Measurements from ENCODE around the gene DPP4.

The DPP4 gene

DNA sequence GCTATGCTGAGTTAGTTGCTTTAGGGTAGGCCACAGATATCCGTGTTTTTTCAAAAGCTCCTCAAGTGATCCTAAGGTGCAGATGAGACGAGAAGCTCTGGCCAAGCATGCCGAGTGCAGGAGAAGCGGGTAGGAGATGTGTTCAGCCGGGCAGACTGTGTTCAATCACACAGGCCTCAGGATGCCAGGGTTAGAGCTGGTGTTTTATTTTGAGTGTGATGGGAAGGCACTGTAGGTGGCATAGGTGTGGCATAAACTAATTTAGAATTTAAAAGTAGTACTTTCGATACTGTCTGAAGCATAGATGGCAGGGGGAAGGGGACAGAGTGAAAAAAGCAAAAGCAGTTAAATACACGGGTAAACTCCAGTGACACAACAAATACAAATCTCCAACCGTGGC lies 30.9 kb downstream of the DPP4 start:
- H3K4me3 ChIP-seq (ENCODE audit: low read length), result no peak overlapping the region
- H3K9ac ChIP-seq (ENCODE audit: low read length), result no peak overlapping the region
- H3K4me1 ChIP-seq (ENCODE audit: control insufficient read depth, insufficient read depth, low read length), result no peaks in the 10 kb centered on the region
- no peak overlapping the region for H3K27ac ChIP-seq (ENCODE audit: low read depth, low read length)
- H3K27me3 ChIP-seq (ENCODE audit: control insufficient read depth, insufficient read depth, low read length), result no peaks in the 10 kb centered on the region
- peaks cover 2% of the 10 kb centered on the region for H3K36me3 ChIP-seq (ENCODE audit: control insufficient read depth, insufficient read depth, low read length)

DNA sequence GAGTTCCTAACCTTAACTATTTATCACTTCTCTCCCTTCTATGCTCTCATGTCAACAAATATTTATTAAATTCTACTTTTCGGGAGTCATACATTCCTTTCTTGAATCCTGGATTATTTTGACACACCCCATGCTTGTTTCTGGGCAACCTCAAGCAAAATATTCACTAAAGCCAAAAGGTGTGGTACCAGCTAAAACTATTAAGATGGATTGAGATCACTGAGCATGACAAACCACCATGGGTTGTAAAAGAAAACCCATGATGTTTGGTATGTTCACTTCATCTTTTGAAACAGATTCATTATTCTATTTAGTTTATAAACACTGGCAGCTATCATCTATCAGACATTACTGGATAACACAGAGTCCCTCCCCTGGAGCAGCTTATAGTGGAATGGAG lies 32.5 kb downstream of the DPP4 start:
- Histone ChIP-seq H3K4me1 (ENCODE audit: control insufficient read depth, insufficient read depth, low read length) (no peaks in the 10 kb centered on the region), H3K4me3 (ENCODE audit: low read length) (no peak overlapping the region), H3K9ac (ENCODE audit: low read length) (no peak overlapping the region), H3K27ac (ENCODE audit: low read depth, low read length) (no peak overlapping the region), H3K27me3 (ENCODE audit: control insufficient read depth, insufficient read depth, low read length) (no peaks in the 10 kb centered on the region), H3K36me3 (ENCODE audit: control insufficient read depth, insufficient read depth, low read length) (peaks cover 2% of the 10 kb centered on the region)

DNA sequence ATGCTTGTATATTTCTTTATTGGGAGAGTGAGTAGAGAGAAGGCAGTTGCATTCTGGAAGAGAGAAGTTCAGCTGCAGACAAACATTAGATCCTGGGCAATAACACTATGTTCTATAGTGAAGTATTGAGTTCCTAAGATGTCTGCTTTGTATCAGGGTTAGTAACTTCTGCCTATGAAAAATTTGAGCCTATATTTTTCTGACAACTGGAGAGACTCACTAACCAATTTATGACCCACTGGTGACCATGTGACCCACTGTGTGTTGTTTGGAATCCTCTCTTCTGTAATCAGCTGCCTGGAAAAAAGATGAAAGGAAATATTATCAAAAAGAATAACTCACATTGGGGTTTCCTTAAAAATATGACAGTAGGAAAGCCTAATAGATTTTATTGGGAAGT lies 35.3 kb downstream of the DPP4 start:
- H3K4me1 ChIP-seq (ENCODE audit: control insufficient read depth, insufficient read depth, low read length), result no peaks in the 10 kb centered on the region
- no peak overlapping the region for H3K9ac ChIP-seq (ENCODE audit: low read length)
- no peak overlapping the region for H3K27ac ChIP-seq (ENCODE audit: low read depth, low read length)
- H3K27me3 ChIP-seq (ENCODE audit: control insufficient read depth, insufficient read depth, low read length), result no peaks in the 10 kb centered on the region
- no peak overlapping the region for H3K4me3 ChIP-seq (ENCODE audit: low read length)
- H3K36me3 ChIP-seq (ENCODE audit: control insufficient read depth, insufficient read depth, low read length), result peaks cover 2% of the 10 kb centered on the region

DNA sequence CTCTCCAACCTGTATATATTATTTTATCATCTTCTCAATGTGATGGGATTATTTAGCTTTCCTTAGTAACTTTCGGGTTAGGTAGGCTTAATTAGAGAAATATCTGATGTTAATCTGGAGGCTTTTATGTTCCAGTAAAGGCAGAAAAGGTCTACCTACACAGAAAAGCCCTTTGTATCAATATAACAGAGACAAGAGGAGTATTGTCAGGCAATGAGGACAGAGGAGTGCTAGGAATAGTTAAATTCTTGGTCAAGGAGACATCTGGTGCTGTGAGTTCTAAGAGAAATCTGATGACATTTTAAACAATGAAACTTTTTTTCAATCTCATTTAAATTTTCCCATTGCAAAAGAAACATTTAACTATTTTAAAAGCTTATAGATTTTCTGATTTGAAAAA lies 36.1 kb downstream of the DPP4 start:
- Histone ChIP-seq H3K4me3 (ENCODE audit: low read length) (no peak overlapping the region), H3K27ac (ENCODE audit: low read depth, low read length) (no peak overlapping the region), H3K4me1 (ENCODE audit: control insufficient read depth, insufficient read depth, low read length) (no peaks in the 10 kb centered on the region), H3K9ac (ENCODE audit: low read length) (no peak overlapping the region), H3K36me3 (ENCODE audit: control insufficient read depth, insufficient read depth, low read length) (no peaks in the 10 kb centered on the region), H3K27me3 (ENCODE audit: control insufficient read depth, insufficient read depth, low read length) (no peaks in the 10 kb centered on the region)

DNA sequence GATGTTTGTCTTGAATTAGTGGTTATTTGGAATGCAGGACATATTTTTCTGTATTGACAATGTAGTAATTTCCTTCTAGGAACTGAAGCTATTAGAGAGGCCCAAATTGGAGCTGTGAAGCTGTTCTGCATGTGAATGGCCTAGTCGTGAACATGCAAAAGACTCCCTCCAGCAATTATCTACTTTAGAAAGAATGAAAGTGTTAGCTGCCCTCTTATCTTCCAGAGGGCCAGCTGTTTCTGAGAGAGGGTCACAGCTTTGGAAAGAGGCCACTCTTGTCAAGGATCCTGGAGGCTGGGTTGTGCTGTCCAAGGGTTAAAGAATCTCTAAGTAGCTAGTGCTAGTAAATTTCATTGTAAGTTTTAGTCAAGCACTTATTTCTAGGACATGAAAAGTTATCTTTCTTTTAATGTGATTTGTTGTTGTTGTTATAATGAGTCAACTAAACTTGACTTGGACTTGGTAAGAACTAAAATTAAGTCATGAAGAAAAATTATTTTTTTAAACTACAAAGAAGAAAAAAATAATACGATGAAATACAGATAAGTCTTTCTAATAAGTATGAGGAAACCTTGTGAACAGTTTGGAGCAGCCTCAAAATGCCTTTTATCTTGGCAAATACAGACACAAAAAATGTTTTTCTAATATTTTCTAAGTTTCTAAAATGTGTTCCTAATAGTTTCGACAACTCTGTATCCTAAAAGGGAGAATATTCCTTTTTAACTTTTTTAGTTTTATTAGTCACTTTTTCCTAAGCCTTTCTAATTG lies 36.8 kb downstream of the DPP4 start:
- Histone ChIP-seq H3K36me3 (ENCODE audit: control insufficient read depth, insufficient read depth, low read length) (no peaks in the 10 kb centered on the region), H3K4me3 (ENCODE audit: low read length) (no peak overlapping the region), H3K27ac (ENCODE audit: low read depth, low read length) (no peak overlapping the region), H3K27me3 (ENCODE audit: control insufficient read depth, insufficient read depth, low read length) (no peaks in the 10 kb centered on the region), H3K9ac (ENCODE audit: low read length) (no peak overlapping the region), H3K4me1 (ENCODE audit: control insufficient read depth, insufficient read depth, low read length) (no peaks in the 10 kb centered on the region)

DNA sequence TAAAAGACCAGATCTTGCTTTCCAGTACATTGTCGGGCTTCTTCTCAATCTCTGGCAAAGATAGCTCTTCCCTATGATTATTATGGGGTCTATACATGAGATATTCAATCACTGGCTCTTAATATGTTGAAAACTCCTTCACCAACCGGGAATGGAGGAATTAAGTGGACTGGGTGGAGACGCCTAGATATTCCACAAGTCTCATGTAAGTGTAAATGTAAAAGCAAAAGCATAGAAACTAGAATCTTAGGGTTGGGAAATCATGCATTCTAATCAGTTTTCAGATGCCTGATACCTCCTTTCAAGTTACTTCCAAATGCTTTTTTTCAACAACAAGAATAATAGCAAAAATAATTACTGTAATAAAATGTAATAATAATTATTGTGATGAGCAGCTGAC lies 38.0 kb downstream of the DPP4 start:
- no peaks in the 10 kb centered on the region for H3K36me3 ChIP-seq (ENCODE audit: control insufficient read depth, insufficient read depth, low read length)
- no peaks in the 10 kb centered on the region for H3K4me1 ChIP-seq (ENCODE audit: control insufficient read depth, insufficient read depth, low read length)
- H3K4me3 ChIP-seq (ENCODE audit: low read length), result no peak overlapping the region
- H3K27me3 ChIP-seq (ENCODE audit: control insufficient read depth, insufficient read depth, low read length), result no peaks in the 10 kb centered on the region
- H3K27ac ChIP-seq (ENCODE audit: low read depth, low read length), result no peak overlapping the region
- no peak overlapping the region for H3K9ac ChIP-seq (ENCODE audit: low read length)

DNA sequence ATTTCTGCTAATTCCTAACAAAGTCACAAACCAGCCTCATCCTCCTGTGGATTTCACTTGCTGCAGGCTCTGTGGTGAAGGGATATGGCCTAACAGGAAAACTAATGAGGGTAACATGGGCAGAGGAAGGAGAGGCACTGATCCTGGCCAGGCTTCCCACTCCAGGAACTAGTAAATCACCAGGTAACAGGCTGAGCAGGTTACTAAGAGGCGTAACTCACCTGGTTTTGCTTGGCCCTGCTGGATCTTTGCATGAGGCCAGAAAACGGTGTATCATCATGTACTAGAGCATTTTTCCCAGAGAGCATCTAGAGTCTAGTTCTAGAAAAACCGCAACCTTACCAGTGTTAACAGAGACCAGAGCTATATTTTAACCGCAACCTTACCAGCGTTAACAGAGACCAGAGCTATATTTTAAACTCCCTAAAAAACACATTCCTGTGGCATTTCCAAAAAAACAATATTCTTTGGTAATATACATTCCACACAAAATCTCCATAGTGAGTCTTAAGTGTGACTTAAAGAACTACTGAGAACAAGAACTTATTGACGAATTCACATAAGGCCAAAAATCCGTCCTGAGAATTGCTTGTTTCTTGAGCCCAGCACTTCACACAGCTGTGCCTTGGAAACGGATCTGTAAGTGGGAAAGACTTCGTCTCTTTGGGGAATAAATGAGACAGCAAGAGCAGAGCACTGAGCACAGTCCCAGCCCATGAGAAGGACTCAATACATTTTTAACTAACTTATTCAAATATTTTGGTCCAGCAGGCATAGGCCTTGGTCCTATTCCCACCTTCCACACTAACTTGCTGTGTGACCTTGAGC lies 43.4 kb downstream of the DPP4 start:
- Histone ChIP-seq H3K27me3 (ENCODE audit: control insufficient read depth, insufficient read depth, low read length) (no peaks in the 10 kb centered on the region), H3K27ac (ENCODE audit: low read depth, low read length) (no peak overlapping the region), H3K36me3 (ENCODE audit: control insufficient read depth, insufficient read depth, low read length) (no peaks in the 10 kb centered on the region), H3K9ac (ENCODE audit: low read length) (no peak overlapping the region), H3K4me1 (ENCODE audit: control insufficient read depth, insufficient read depth, low read length) (peaks cover 10% of the 10 kb centered on the region), H3K4me3 (ENCODE audit: low read length) (no peak overlapping the region)

DNA sequence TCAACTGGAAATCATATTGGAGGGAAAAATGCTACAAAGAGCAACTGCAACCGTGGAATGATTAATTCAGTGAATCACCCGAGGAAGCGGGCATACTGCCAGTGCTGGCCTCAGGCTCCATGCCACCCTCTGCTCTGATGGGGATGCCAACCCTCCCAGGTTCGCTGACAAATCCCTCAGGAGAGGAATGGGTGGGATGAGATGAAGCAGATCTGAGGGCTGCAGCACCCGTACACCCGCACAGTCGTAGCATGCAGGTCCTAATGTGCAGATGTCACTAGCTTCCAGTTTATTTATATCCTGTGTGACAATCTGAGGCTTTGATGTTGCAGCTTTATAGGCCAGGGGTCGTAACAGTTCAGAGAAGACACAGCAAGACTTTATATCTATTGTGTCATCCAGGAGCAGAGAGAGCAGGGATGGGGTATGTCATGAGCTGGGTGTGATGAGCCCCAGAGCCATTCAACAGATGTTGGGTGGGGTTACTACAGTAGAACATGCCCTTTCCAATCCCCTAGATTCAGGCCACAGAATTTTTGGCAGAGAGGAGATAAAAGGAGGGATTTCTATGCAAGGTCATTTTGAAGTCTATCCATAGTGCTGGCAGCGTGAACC lies 44.6 kb downstream of the DPP4 start:
- Histone ChIP-seq H3K27ac (ENCODE audit: low read depth, low read length) (no peak overlapping the region), H3K9ac (ENCODE audit: low read length) (no peak overlapping the region)

DNA sequence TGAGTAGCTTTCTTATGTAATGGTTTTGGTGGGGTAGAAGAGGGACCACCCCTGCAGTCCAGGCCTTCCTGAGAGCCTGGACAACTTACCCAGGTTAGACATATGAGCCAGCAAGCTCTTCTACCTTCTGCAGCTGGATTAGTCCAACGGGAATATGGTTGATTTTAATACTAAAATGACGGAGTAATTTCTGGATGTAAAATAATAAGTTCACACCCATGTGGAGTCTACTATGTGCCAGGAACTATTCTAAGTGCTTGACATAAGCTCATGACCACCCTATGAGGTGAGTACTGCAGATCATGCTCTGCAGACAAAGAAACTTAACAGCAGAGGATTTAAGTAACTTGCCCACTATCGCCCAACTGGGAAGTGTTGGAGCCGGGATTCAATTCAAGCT lies 45.5 kb downstream of the DPP4 start:
- no peaks in the 10 kb centered on the region for H3K27me3 ChIP-seq (ENCODE audit: control insufficient read depth, insufficient read depth, low read length)
- H3K9ac ChIP-seq (ENCODE audit: low read length), result no peak overlapping the region
- H3K36me3 ChIP-seq (ENCODE audit: control insufficient read depth, insufficient read depth, low read length), result no peaks in the 10 kb centered on the region
- no peak overlapping the region for H3K4me3 ChIP-seq (ENCODE audit: low read length)
- peaks cover 10% of the 10 kb centered on the region for H3K4me1 ChIP-seq (ENCODE audit: control insufficient read depth, insufficient read depth, low read length)
- no peak overlapping the region for H3K27ac ChIP-seq (ENCODE audit: low read depth, low read length)

More for the DNA sequence above, 44.6 kb downstream of the DPP4 start:
- Histone ChIP-seq H3K4me1 (ENCODE audit: control insufficient read depth, insufficient read depth, low read length) (peaks cover 10% of the 10 kb centered on the region), H3K27me3 (ENCODE audit: control insufficient read depth, insufficient read depth, low read length) (no peaks in the 10 kb centered on the region), H3K36me3 (ENCODE audit: control insufficient read depth, insufficient read depth, low read length) (no peaks in the 10 kb centered on the region), H3K4me3 (ENCODE audit: low read length) (no peak overlapping the region)

DNA sequence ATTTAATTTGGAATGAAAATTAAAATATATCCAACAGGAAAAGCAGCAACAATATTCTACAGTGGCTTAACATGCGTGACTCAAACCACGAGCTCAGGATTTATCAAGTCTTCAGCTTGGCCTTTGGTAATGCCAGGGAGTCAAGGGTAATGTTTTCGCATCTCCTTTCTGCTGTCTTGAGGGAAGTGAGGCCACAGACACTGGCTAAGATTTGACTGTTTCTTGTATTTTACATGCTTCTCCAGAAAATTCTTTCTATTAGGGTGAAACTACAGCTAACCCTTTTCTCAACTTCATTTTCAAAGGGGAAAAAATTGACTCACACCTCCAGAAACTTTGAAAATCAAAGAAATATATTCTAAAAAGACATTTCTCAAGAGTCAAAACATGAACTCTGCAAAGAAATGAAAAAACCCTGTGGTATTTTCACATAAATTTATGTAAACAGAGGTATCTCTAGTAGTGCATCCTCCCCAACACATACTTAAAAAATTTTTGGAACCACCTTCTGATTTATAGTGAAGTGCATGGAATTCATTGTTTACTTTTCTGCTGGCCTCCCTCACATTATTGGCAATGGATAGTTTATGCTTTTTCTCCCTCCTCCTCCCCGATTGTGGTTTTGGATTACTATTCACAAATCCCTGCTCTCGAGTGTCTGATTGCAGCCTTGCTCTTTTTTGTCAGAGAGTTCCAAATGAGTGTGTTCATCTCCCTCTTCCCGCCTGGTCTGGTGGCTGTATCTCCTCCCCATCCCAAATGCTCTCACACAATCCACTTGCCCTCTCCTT lies 48.7 kb downstream of the DPP4 start:
- H3K27me3 ChIP-seq (ENCODE audit: control insufficient read depth, insufficient read depth, low read length), result no peaks in the 10 kb centered on the region
- H3K36me3 ChIP-seq (ENCODE audit: control insufficient read depth, insufficient read depth, low read length), result no peaks in the 10 kb centered on the region
- H3K4me1 ChIP-seq (ENCODE audit: control insufficient read depth, insufficient read depth, low read length), result peaks cover 10% of the 10 kb centered on the region
- H3K9ac ChIP-seq (ENCODE audit: low read length), result no peak overlapping the region
- no peak overlapping the region for H3K4me3 ChIP-seq (ENCODE audit: low read length)
- no peak overlapping the region for H3K27ac ChIP-seq (ENCODE audit: low read depth, low read length)

DNA sequence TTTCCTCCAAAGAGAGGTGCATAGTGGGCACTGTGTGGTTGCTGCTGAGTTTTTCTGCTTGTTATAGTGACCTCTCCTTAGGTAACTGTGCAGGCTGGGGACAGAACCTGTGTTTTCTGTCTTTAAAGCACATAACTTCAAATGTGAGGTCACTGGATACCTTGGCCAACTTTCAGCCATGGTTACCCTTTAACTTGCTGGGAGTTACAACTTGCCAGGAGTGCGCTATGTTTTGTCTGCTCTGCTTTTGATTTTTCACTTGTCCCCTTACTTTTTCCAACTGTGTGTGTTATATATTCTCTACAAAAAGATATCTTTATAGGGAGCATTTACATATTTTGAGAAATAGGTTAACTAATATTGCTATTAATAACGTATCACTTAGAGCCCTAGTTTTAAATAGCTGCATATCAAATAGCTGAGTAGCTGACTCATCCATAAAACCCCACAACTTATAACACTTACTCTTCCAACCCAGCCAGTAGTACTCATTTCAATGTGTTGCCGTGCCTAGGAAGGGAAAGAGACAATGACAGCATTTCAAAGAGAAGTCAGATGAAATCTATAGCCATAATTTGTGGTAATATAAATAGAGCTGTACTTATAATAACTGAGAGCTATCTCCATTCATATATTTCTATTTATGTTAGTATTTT lies 51.6 kb downstream of the DPP4 start:
- H3K9ac ChIP-seq (ENCODE audit: low read length), result no peak overlapping the region
- H3K36me3 ChIP-seq (ENCODE audit: control insufficient read depth, insufficient read depth, low read length), result no peaks in the 10 kb centered on the region
- peaks cover 3% of the 10 kb centered on the region for H3K4me1 ChIP-seq (ENCODE audit: control insufficient read depth, insufficient read depth, low read length)
- no peaks in the 10 kb centered on the region for H3K27me3 ChIP-seq (ENCODE audit: control insufficient read depth, insufficient read depth, low read length)
- H3K27ac ChIP-seq (ENCODE audit: low read depth, low read length), result no peak overlapping the region
- H3K4me3 ChIP-seq (ENCODE audit: low read length), result no peak overlapping the region

All from rectal smooth muscle tissue (tissue), 1 donor.